Pancreas (tissue), 10 donors: ENCODE results near the gene SYNJ2BP. TPM values are rescaled to one million over a fixed set of nuclear protein-coding genes. Genes with fewer than 3 reads are reported as not detected.
A peak's percentile ranks its signal among the peaks of the same experiment; 100 is the strongest.

Experiments
- ATAC-seq, 4 donors: fragments of 200-7000 bp; cut with Tn5 transposase; one replicate each; pipeline versions ENCODE4 v1.8.0 to v1.9.1; 2020; ENCODE audit warnings: mild to moderate bottlenecking in 4 of 4, moderate library complexity in 4 of 4
- DNase-seq, 6 donors: peaks; one replicate each; pipeline ENCODE4 v3.0.0-alpha.2; 2020
- FAIRE-seq: peaks from 2 replicates; lab custom pipeline; 2012; peaks lifted over from hg19 to GRCh38; lab: Jason Lieb, UNC
- H3K27ac ChIP-seq, 4 donors: fragments of 200-600 bp; sonication (generic); 1 replicate in 3 of 4; 2 replicates in 1 of 4; pipeline versions ENCODE4 v1.5.0 to v1.8.0; 2020
- H3K27me3 ChIP-seq, 4 donors: fragments of 200-600 bp; one replicate each; pipeline ENCODE4 v1.8.0; 2021
- H3K36me3 ChIP-seq, 3 donors: fragments of 200-600 bp; sonication (generic) in 1 of 3; one replicate each; pipeline versions ENCODE4 v1.5.0 to v1.8.0; 2020 to 2021
- H3K4me1 ChIP-seq, 3 donors: fragments of 200-600 bp; one replicate each; pipeline ENCODE4 v1.8.0; 2021
- H3K4me3 ChIP-seq, 4 donors: fragments of 200-600 bp; sonication (generic) in 2 of 4; one replicate each; pipeline versions ENCODE4 v1.5.0 to v1.8.0; 2020 to 2021
- H3K9me3 ChIP-seq, 4 donors: fragments of 200-600 bp; one replicate each; pipeline ENCODE4 v1.8.0; 2021
- CTCF ChIP-seq, 4 donors: fragments of 200-600 bp; sonication (generic) in 3 of 4; IDR thresholded peaks; one replicate each; pipeline versions ENCODE4 v1.5.0 to v1.8.0; 2021; ENCODE audit warnings: antibody characterized with exemption in 4 of 4
- WGBS, 2 donors: extraction: QIAGEN DNeasy Blood & Tissue Kit; methylation state at CpG; one replicate each; pipeline ENCODE4 v1.1.7; 2013; 5-methylcytosine and 5-hydroxymethylcytosine counted together
- intact Hi-C, 3 donors: fragments of 100-400 bp; cut with DNase I; formaldehyde crosslinking; loops; one replicate each; pipeline versions ENCODE4 v1.11.1 to v1.14.2; 2022
- polyA plus RNA-seq, 2 donors: library from polyadenylated mRNA; stranded (reverse); fragments of 200-250 nt; gene quantifications; one replicate each; pipeline ENCODE4 v1.2.3, GENCODE V29; 2013
- total RNA-seq, 6 donors: library from RNA; stranded (reverse); fragmentation: NEBNext Ultra II Directional in 4 of 6; extraction: Animal tissue kit (Norgen Biotek cat#: 25700) in 4 of 6; gene quantifications; one replicate each; pipeline versions ENCODE4 v1.2.1 to v1.2.4, GENCODE V29; 2021 to 2023
- donor health status: healthy with polysubstance abuse.
- donor health status: DM: no; HTN: no; CAD: no; lungs with moderate emphysema.
- donor health status: DM: no; HTN: no; CAD: no.
- donor health status: control.
- donor health status: control.
- donor health status: Bipolar disorder and iron deficiency.
- donor health status: DM: yes; HTN: yes; CAD: no.
- donor health status: DM: no; HTN: no; CAD: no.
- donor health status: DM: no; HTN: no; CAD: no.
- donor health status: DM: yes; HTN: yes; CAD: no.

SYNJ2BP gene
- total RNA-seq (10 to 100 TPM in 5 of 6 donors, 1 to 10 TPM in 1; 7.5 to 20.5 (median 13.4) TPM), polyA plus RNA-seq (1 to 10 TPM; 5.0 to 7.0 TPM)

GRCh38 chr14:70416725-70417349 lies at the start of gene SYNJ2BP:
Gene SYNJ2BP, minus strand, starts transcription at chr14:70417090. Its CDS starts 127 bp downstream, at chr14:70416963.
- H3K9me3 ChIP-seq, result no peaks in the 10 kb centered on the region
- 1% methylated on average over 22 of the region's 22 CpGs for WGBS, 2 donors
- peak within 1 kb of the TSS; percentile 36 to 85 (median 68) for H3K27ac ChIP-seq
- H3K4me3 ChIP-seq, result peak within 1 kb of the TSS; percentile 42 to 69 (median 63)
- ATAC-seq, result peak; percentile 100
- intact Hi-C loops, result no loop called here
- no peaks in the 10 kb centered on the region for H3K27me3 ChIP-seq
- H3K36me3 ChIP-seq, result no peaks in the 10 kb centered on the region
- no peak for TF ChIP-seq CTCF (IDR thresholded peaks at IDR 0.05)
- peak; percentile 82 to 92 (median 85) for DNase-seq
- peaks cover 0 to 13% (median 6%) of the 10 kb centered on the region in 3 donors for H3K4me1 ChIP-seq
- peak; percentile 61 for FAIRE-seq

- H3K9me3 ChIP-seq, result no peaks in the 10 kb centered on the region
- no peak for TF ChIP-seq CTCF (IDR thresholded peaks at IDR 0.05)
- intact Hi-C loops, result no loop called here
- H3K27me3 ChIP-seq, result no peaks in the 10 kb centered on the region
- no peak overlapping the region for H3K4me3 ChIP-seq
- no peaks in the 10 kb centered on the region for H3K4me1 ChIP-seq
- WGBS, 2 donors, result 74 to 88% methylated on average over 1 of the region's 1 CpG
- no peak for FAIRE-seq
- no peak for DNase-seq
- H3K27ac ChIP-seq, result no peak overlapping the region
- ATAC-seq, result no peak
- no peaks in the 10 kb centered on the region for H3K36me3 ChIP-seq
Measured at GRCh38 chr14:70454731-70455130, 37.8 kb upstream of the SYNJ2BP start.

DNA sequence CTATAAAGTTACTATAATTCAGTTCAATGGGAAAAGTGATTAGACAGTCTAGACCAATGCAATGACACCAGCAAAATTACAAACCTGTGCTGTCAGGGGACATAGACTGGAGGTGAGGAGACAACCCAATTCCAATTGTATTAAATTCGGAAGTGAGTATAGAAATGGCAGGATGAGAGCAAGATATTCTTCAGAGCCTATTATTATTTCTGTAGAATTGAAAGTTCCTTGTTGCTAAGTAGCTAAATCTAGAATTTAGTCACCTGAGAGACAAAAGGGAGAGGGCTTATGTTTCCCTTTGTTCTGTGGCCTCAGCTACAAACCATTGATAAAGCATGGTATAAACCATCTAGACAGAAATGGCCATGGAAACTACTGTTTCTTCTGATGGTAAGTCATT lies 35.0 kb upstream of the SYNJ2BP start, which contains the start of gene ADAM21:
Gene ADAM21, plus strand, starts transcription at position 301 of the 400 bp plus-strand sequence. CDS start 5,326 bp downstream, outside the sequence.
- Histone ChIP-seq H3K36me3 (no peaks in the 10 kb centered on the region), H3K9me3 (no peaks in the 10 kb centered on the region), H3K4me3 (no peak within 1 kb of the TSS), H3K4me1 (no peaks in the 10 kb centered on the region), H3K27me3 (no peaks in the 10 kb centered on the region), H3K27ac (no peak within 1 kb of the TSS)
- DNase-seq (no peak), ATAC-seq (no peak), FAIRE-seq (no peak)
- 80 to 93% methylated on average over 1 of the region's 1 CpG for WGBS, 2 donors
- intact Hi-C loops, result no loop called here
- TF ChIP-seq CTCF (IDR thresholded peaks at IDR 0.05), result no peak

GRCh38 chr14:70448633-70449340 lies 31.9 kb upstream of the SYNJ2BP start:
- Histone ChIP-seq H3K36me3 (no peaks in the 10 kb centered on the region), H3K27me3 (no peaks in the 10 kb centered on the region), H3K27ac (no peak overlapping the region), H3K9me3 (no peaks in the 10 kb centered on the region), H3K4me1 (no peaks in the 10 kb centered on the region), H3K4me3 (no peak overlapping the region)
- TF ChIP-seq CTCF (IDR thresholded peaks at IDR 0.05), result no peak
- ATAC-seq, result peak in 1 of 4 donors; percentile 41
- intact Hi-C loops, result no loop called here
- FAIRE-seq, result no peak
- DNase-seq, result no peak
- WGBS, 2 donors, result 73 to 80% methylated on average over 4 of the region's 4 CpGs
